ENCODE results near the gene RHEX.

DNA sequence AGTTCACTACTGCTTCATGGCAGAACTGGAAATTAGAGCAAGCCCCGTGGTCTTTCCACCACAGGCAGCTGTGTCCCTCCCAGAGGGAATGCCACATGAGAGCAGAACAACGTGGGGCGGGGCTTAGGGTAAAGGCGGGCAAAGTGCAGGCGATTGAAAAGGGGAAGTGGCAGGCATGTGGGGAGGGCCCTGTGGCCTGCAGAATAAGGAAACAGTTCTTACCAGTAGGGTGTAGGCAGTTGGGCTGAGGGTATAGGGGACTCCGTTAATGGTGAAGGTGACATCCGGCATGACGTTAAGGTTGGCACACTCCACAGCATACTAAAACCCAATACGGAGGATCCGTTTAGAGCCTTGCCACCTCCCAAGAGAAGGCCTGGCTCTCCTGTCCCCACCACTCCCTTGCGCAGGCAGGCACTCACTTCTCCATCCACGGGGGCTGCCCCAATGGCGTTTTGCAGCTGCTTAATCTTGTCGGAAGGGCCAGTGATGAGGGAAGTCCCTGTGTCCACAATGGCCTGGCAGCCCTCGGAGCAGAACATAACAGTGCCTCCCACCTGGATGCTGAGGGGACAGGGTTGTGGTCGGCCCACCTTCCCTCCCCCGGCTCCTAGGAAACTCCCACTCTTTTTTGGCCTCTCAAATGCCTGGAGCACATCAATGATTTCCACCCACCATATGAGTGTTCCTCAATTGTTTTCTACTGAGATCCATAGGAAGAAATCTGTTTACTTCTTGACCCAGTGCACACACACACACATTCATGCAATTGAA is 40.7 kb upstream of the RHEX start:
- TF ChIP-seq ZNF232 (CRISPR knock-in tag; IDR thresholded peaks at IDR 0.05) (no peak), TCF7 (CRISPR knock-in tag; IDR thresholded peaks at IDR 0.05; ENCODE audit: low read depth) (no peak), JUN (CRISPR knock-in tag; IDR thresholded peaks at IDR 0.05) (no peak), ATF1 (CRISPR knock-in tag; IDR thresholded peaks at IDR 0.05) (no peak), GRHL2 (CRISPR knock-in tag; IDR thresholded peaks at IDR 0.05; ENCODE audit: insufficient replicate concordance, severe bottlenecking) (no peak), NR1H2 (CRISPR knock-in tag; IDR thresholded peaks at IDR 0.05) (no peak), NFYB (CRISPR knock-in tag; conservative IDR thresholded peaks at IDR 0.05; ENCODE audit: low read depth) (no peak)
- TF ChIP-seq, protein P1, sequence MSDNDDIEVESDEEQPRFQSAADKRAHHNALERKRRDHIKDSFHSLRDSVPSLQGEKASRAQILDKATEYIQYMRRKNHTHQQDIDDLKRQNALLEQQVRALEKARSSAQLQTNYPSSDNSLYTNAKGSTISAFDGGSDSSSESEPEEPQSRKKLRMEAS (CRISPR knock-in tag; IDR thresholded peaks at IDR 0.05): no peak
- TF ChIP-seq, protein P2, sequence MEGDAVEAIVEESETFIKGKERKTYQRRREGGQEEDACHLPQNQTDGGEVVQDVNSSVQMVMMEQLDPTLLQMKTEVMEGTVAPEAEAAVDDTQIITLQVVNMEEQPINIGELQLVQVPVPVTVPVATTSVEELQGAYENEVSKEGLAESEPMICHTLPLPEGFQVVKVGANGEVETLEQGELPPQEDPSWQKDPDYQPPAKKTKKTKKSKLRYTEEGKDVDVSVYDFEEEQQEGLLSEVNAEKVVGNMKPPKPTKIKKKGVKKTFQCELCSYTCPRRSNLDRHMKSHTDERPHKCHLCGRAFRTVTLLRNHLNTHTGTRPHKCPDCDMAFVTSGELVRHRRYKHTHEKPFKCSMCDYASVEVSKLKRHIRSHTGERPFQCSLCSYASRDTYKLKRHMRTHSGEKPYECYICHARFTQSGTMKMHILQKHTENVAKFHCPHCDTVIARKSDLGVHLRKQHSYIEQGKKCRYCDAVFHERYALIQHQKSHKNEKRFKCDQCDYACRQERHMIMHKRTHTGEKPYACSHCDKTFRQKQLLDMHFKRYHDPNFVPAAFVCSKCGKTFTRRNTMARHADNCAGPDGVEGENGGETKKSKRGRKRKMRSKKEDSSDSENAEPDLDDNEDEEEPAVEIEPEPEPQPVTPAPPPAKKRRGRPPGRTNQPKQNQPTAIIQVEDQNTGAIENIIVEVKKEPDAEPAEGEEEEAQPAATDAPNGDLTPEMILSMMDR (IDR thresholded peaks at IDR 0.05): no peak
- TF ChIP-seq, protein P3, sequence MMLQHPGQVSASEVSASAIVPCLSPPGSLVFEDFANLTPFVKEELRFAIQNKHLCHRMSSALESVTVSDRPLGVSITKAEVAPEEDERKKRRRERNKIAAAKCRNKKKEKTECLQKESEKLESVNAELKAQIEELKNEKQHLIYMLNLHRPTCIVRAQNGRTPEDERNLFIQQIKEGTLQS (CRISPR knock-in tag; conservative IDR thresholded peaks at IDR 0.05): no peak
- TF ChIP-seq, protein P4, sequence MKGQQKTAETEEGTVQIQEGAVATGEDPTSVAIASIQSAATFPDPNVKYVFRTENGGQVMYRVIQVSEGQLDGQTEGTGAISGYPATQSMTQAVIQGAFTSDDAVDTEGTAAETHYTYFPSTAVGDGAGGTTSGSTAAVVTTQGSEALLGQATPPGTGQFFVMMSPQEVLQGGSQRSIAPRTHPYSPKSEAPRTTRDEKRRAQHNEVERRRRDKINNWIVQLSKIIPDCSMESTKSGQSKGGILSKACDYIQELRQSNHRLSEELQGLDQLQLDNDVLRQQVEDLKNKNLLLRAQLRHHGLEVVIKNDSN (CRISPR knock-in tag; IDR thresholded peaks at IDR 0.05): no peak

Data from WTC11 (cell line).